ENCODE data around the gene ATAT1.
"Not testable (repeated sequence)": the region's sequence is repeated elsewhere in the genome, so short reads cannot be mapped to it uniquely, and the experiment has no call there.

Gene ATAT1

GRCh38 chr6:30647242-30648116, 20.8 kb downstream of the ATAT1 start:
- no peak for TF ChIP-seq CTCF (IDR thresholded peaks at IDR 0.05; ENCODE audit: low read depth, low read length, missing control alignments)

GRCh38 chr6:30651143-30651542, 24.5 kb downstream of the ATAT1 start:
- DNase-seq (ENCODE audit: low read depth): no peak
- TF ChIP-seq CTCF (IDR thresholded peaks at IDR 0.05; ENCODE audit: low read depth, low read length, missing control alignments): no peak
- H3K4me3 ChIP-seq (ENCODE audit: low read depth, low read length): no peak overlapping the region

More at GRCh38 chr6:30647242-30648116, 20.8 kb downstream of the ATAT1 start:
- H3K4me3 ChIP-seq (ENCODE audit: low read depth, low read length): peak overlapping the region; percentile 90
- no peak for DNase-seq (ENCODE audit: low read depth)

- no peak for TF ChIP-seq CTCF (IDR thresholded peaks at IDR 0.05; ENCODE audit: low read depth, low read length, missing control alignments)
- H3K4me3 ChIP-seq (ENCODE audit: low read depth, low read length): no peak overlapping the region
- no peak for DNase-seq (ENCODE audit: low read depth)
These were observed 28.4 kb downstream of the ATAT1 start for GRCh38 chr6:30654798-30655742.

GRCh38 chr6:30655743-30656094, 29.0 kb downstream of the ATAT1 start:
- no peak for DNase-seq (ENCODE audit: low read depth)
- H3K4me3 ChIP-seq (ENCODE audit: low read depth, low read length): no peak overlapping the region
- TF ChIP-seq CTCF (IDR thresholded peaks at IDR 0.05; ENCODE audit: low read depth, low read length, missing control alignments): no peak

GRCh38 chr6:30656513-30656912, 29.8 kb downstream of the ATAT1 start:
- no peak overlapping the region for H3K4me3 ChIP-seq (ENCODE audit: low read depth, low read length)
- no peak for DNase-seq (ENCODE audit: low read depth)
- no peak for TF ChIP-seq CTCF (IDR thresholded peaks at IDR 0.05; ENCODE audit: low read depth, low read length, missing control alignments)

GRCh38 chr6:30657454-30657853, 30.8 kb downstream of the ATAT1 start:
- TF ChIP-seq CTCF (IDR thresholded peaks at IDR 0.05; ENCODE audit: low read depth, low read length, missing control alignments): no peak
- H3K4me3 ChIP-seq (ENCODE audit: low read depth, low read length): no peak overlapping the region
- DNase-seq (ENCODE audit: low read depth): no peak

GRCh38 chr6:30657922-30658321, 31.2 kb downstream of the ATAT1 start:
- H3K4me3 ChIP-seq (ENCODE audit: low read depth, low read length); DNase-seq (ENCODE audit: low read depth): not testable (repeated sequence)
